GM19463 (cell line): ENCODE data around the gene SAP30.

ENCODE experiments used
- ATAC-seq: cut with Tn5 transposase; IDR thresholded peaks from one replicate; pipeline ENCODE4 v1.9.1; 2021; ENCODE audit warnings: mild to moderate bottlenecking, moderate library complexity; ENCODE audit not compliant: unreplicated experiment

The SAP30 gene

DNA sequence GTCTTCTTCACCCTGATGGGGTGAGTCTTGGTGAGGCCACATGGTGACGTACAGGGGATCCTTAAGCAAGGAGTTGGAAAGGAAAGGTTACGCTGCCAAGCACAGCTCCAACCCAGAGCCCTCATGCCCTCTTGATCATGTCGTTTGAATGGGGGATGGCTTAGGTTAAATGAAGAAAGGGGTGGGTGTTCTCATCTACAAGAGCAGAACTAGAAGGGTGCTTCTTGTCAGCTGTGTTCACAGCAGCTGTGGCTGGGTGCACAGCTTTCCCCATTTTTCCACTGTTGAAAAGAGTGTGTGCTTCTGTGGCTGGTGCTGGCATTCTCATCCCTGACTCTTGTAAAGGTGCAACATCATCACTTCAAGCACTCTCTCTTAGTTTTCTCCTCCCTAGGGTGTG lies 43.7 kb downstream of the SAP30 start:
- no peak for ATAC-seq

DNA sequence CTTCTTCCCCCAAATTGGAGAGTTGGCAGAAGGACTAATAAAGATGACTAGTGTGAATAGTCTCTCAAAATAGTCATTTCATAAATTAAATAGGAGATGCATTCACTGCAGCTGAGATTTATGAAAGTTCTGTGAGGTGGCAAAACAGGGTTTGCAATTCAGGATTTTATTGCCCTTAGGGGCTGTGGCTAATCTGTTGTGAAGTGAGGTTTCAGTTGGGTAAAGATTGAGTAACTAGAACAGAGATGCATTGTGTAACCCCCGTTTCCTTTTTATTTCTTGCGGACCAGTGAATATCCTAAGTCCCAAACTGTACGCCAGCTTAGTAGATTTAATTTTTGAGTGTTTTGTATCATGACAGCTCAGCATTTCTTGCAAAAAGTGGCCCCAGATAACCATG lies 44.3 kb downstream of the SAP30 start:
- no peak for ATAC-seq

GRCh38 chr4:173415885-173416653 lies 45.3 kb downstream of the SAP30 start:
- no peak for ATAC-seq

GRCh38 chr4:173417833-173418232 lies 47.1 kb downstream of the SAP30 start:
- no peak for ATAC-seq

DNA sequence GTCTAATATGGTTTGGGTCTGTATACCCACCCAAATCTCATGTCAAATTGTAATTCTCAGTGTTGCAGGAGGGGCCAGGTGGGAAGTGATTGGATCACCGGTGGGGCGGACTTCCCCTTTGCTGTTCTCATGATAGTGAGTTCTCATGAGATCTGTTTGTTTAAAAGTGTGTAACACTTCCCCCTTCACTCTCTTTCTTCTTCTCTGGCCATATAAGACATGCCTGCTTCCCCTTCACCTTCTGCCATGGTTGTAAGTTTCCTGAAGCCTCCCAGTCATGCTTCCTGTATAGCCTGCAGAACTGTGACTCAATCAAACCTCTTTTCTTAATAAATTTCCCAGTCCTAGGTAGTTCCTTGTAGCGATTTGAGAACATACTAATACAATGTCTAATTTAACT lies 47.9 kb downstream of the SAP30 start:
- no peak for ATAC-seq

- no peak for ATAC-seq
These were observed 49.6 kb downstream of the SAP30 start for GRCh38 chr4:173420324-173420752.

DNA sequence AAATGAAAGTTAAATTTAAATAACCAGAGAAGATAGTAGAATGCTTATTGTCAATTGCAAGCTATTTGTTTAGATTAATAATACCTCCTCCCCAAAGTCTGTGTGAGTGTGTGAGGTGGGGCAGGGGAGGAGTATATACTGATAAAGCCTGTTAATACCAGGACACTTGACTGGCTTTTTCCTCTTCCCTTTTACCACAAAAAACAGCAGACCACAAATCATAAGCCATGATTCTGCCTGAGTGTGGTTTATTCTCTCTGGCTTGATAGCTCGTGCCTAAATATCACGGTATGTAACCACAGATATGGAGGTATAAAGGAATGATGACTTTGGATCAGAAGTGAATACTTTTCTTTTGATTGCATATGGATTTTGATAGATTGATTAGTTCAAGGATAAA lies 50.0 kb downstream of the SAP30 start:
- no peak for ATAC-seq

GRCh38 chr4:173424899-173425805 lies 54.4 kb downstream of the SAP30 start:
- no peak for ATAC-seq

- ATAC-seq, result no peak
These were observed 55.3 kb downstream of the SAP30 start for GRCh38 chr4:173426064-173426463.
